CD14-positive monocyte (primary cell): Measurements from ENCODE around the gene CAPNS2. TPM values are rescaled to one million over a fixed set of nuclear protein-coding genes. Genes with fewer than 3 reads are reported as not detected.

ENCODE experiments used
- DNase-seq, 3 donors: peaks; one replicate each; pipeline ENCODE4 v3.0.0-alpha.2; 2011 to 2022
- H2AFZ ChIP-seq: 2 replicates; pipeline ENCODE4 v1.6.0; 2012; ENCODE audit warnings: mild to moderate bottlenecking, low read depth, low read length, inconsistent platforms; ENCODE audit not compliant: insufficient read depth, poor library complexity, severe bottlenecking
- H3K27ac ChIP-seq, 2 donors: 1 replicate in 1 of 2; 2 replicates in 1 of 2; pipeline ENCODE4 v1.5.1; 2012 to 2013; ENCODE audit warnings: low read length in 2 of 2, control low read depth in 1 of 2, inconsistent platforms in 1 of 2, low read depth in 1 of 2, mild to moderate bottlenecking in 1 of 2
- H3K27me3 ChIP-seq, 2 donors: one replicate each; pipeline versions ENCODE4 v1.6.0 to v1.6.1; 2011 to 2013; ENCODE audit warnings: low read length in 2 of 2; ENCODE audit not compliant: control insufficient read depth in 2 of 2, insufficient read depth in 2 of 2
- H3K36me3 ChIP-seq, 2 donors: replicated peaks in 1 of 2; 1 replicate in 1 of 2; 2 replicates in 1 of 2; pipeline versions ENCODE4 v1.5.1 to v1.6.1; 2012 to 2013; ENCODE audit warnings: low read length in 2 of 2, control low read depth in 1 of 2, inconsistent platforms in 1 of 2, mild to moderate bottlenecking in 1 of 2; ENCODE audit not compliant: insufficient read depth in 2 of 2, control insufficient read depth in 1 of 2
- H3K4me1 ChIP-seq, 2 donors: 1 replicate in 1 of 2; 2 replicates in 1 of 2; pipeline versions ENCODE4 v1.5.1 to v1.6.1; 2012 to 2013; ENCODE audit warnings: low read length in 2 of 2, control low read depth in 1 of 2, inconsistent platforms in 1 of 2, mild to moderate bottlenecking in 1 of 2, moderate library complexity in 1 of 2; ENCODE audit not compliant: insufficient read depth in 2 of 2, control insufficient read depth in 1 of 2
- H3K4me2 ChIP-seq: replicated peaks from 2 replicates; pipeline ENCODE3; 2012; ENCODE audit warnings: low read length, moderate library complexity, mild to moderate bottlenecking; ENCODE audit not compliant: poor library complexity, severe bottlenecking; ENCODE audit errors: extremely low read depth
- H3K4me3 ChIP-seq, 3 experiments: fragments of 200-600 bp in 1 of 3; sonication (generic) in 1 of 3; replicated peaks in 1 of 3; 1 replicate in 2 of 3; 2 replicates in 1 of 3; pipeline ENCODE4 v1.5.1; 2011 to 2013; ENCODE audit warnings: low read length in 3 of 3, mild to moderate bottlenecking in 3 of 3, control low read depth in 2 of 3, low read depth in 2 of 3, inconsistent platforms in 1 of 3, moderate library complexity in 1 of 3
- H3K79me2 ChIP-seq: 2 replicates; pipeline ENCODE4 v1.6.0; 2012; ENCODE audit warnings: mild to moderate bottlenecking, control low read depth, inconsistent platforms, low read length, moderate library complexity; ENCODE audit not compliant: insufficient read depth
- H3K9ac ChIP-seq: 2 replicates; pipeline ENCODE4 v1.6.0; 2017; ENCODE audit warnings: low read length, mild to moderate bottlenecking; ENCODE audit not compliant: insufficient read depth, poor library complexity, severe bottlenecking
- H3K9me3 ChIP-seq, 2 donors: replicated peaks in 1 of 2; 1 replicate in 1 of 2; 2 replicates in 1 of 2; pipeline versions ENCODE4 v1.5.1 to v1.6.1; 2012 to 2013; ENCODE audit warnings: low read length in 2 of 2, control low read depth in 1 of 2; ENCODE audit not compliant: control insufficient read depth in 1 of 2, insufficient read depth in 1 of 2
- H4K20me1 ChIP-seq: 2 replicates; pipeline ENCODE4 v1.6.0; 2012; ENCODE audit warnings: mild to moderate bottlenecking, low read length, control low read depth, moderate library complexity; ENCODE audit not compliant: insufficient read depth
- H3K27ac Mint-ChIP-seq, 7 donors: one replicate each; pipeline ENCODE4 v1.8.0; 2020; ENCODE audit warnings: mild to moderate bottlenecking in 7 of 7, mixed read lengths in 7 of 7, moderate library complexity in 6 of 7, inconsistent platforms in 2 of 7
- H3K27me3 Mint-ChIP-seq, 3 donors: one replicate each; pipeline ENCODE4 v1.8.0; 2021 to 2022; ENCODE audit warnings: low read depth in 3 of 3, mild to moderate bottlenecking in 3 of 3, mixed read lengths in 3 of 3, moderate library complexity in 3 of 3, inconsistent platforms in 1 of 3
- H3K36me3 Mint-ChIP-seq, 2 donors: one replicate each; pipeline ENCODE4 v1.8.0; 2020; ENCODE audit warnings: mixed read lengths in 2 of 2, inconsistent platforms in 1 of 2, mild to moderate bottlenecking in 1 of 2
- H3K4me1 Mint-ChIP-seq: one replicate; pipeline ENCODE4 v1.8.0; 2020; ENCODE audit warnings: mild to moderate bottlenecking, mixed read lengths
- H3K4me3 Mint-ChIP-seq, 2 donors: one replicate each; pipeline ENCODE4 v1.8.0; 2020; ENCODE audit warnings: mild to moderate bottlenecking in 2 of 2, mixed read lengths in 2 of 2, moderate library complexity in 1 of 2
- H3K9me3 Mint-ChIP-seq, 7 donors: one replicate each; pipeline ENCODE4 v1.8.0; 2020 to 2022; ENCODE audit warnings: mixed read lengths in 7 of 7, mild to moderate bottlenecking in 6 of 7, moderate library complexity in 6 of 7, inconsistent platforms in 2 of 7
- CTCF ChIP-seq: fragments of 200-600 bp; IDR thresholded peaks from one replicate; pipeline ENCODE4 v1.8.0; 2022; ENCODE audit warnings: antibody characterized with exemption, mild to moderate bottlenecking
- WGBS: methylation state at CpG from one replicate; pipeline ENCODE4 v1.1.5; 2013; ENCODE audit warnings: missing lambda C conversion rate; ENCODE audit not compliant: insufficient coverage; 5-methylcytosine and 5-hydroxymethylcytosine counted together
- intact Hi-C, 2 donors: fragments of 100-400 bp; cut with micrococcal nuclease; formaldehyde crosslinking; loops; one replicate each; pipeline versions ENCODE4 v1.15.0 to v1.15.1; 2023
- polyA plus RNA-seq, 3 donors: library from polyadenylated mRNA; depleted of rRNA in 1 of 3; unstranded in 2 of 3; stranded (reverse) in 1 of 3; fragments of 300-500 nt in 2 of 3; fragments of >200 nt in 1 of 3; fragmentation: Illumina TruSeq in 2 of 3; gene quantifications; 1 replicate in 2 of 3; 2 replicates in 1 of 3; pipeline ENCODE4 v1.2.3, GENCODE V29; 2012 to 2021

Gene CAPNS2
- polyA plus RNA-seq, 3 donors: 0.17 to 0.35 TPM; not detected in 1

DNA sequence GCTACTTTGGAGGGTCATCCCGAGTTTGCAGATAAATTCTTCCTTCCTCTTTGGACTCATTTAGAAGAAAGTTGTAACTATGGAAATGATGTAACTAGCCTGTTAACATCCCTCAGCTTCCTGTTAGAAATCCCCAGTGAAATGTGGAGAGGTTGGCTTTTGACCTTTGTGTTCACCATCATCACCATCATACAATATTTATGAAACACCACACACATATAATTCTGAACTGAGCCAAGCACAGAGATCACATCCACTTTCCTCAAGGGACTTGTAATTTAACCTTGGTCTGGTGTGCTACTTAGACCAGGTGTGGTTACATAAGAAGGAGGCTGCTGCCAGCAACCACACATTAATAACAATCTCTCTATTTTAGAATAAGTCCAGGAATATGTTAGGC lies 2.5 kb downstream of the CAPNS2 start:
- Mint-ChIP-seq H3K36me3 (peaks cover 13 to 21% of the 10 kb centered on the region in 2 donors), H3K9me3 (no peaks in the 10 kb centered on the region), H3K27me3 (no peaks in the 10 kb centered on the region), H3K4me1 (peaks cover 58% of the 10 kb centered on the region), H3K4me3 (peak overlapping the region in 1 of 2 donors; percentile 1), H3K27ac (peak overlapping the region; percentile 78 to 95 (median 83))
- H3K9ac ChIP-seq: no peak overlapping the region
- H3K4me2 ChIP-seq: peak overlapping the region; percentile 56
- peaks cover 0 to 9% of the 10 kb centered on the region in 2 donors for H3K36me3 ChIP-seq
- H3K79me2 ChIP-seq: peaks cover 5% of the 10 kb centered on the region
- no peaks in the 10 kb centered on the region for H3K27me3 ChIP-seq
- TF ChIP-seq CTCF: no peak
- peak; percentile 42 to 80 (median 51) for DNase-seq
- peaks cover 3% of the 10 kb centered on the region for H4K20me1 ChIP-seq
- intact Hi-C loops: no loop called here
- no CpG with 5 or more reads among the region's 1 CpG for WGBS
- H3K4me1 ChIP-seq: peaks cover 47 to 58% of the 10 kb centered on the region in 2 donors
- no peak overlapping the region for H2AFZ ChIP-seq
- H3K4me3 ChIP-seq: peak overlapping the region in 1 of 3 experiments; percentile 34
- H3K9me3 ChIP-seq: no peaks in the 10 kb centered on the region
- peak overlapping the region; percentile 8 to 65 for H3K27ac ChIP-seq

- H3K36me3 Mint-ChIP-seq: peaks cover 13 to 18% of the 10 kb centered on the region in 2 donors
- Histone ChIP-seq H3K4me2 (no peak overlapping the region), H3K27me3 (no peaks in the 10 kb centered on the region), H3K27ac (no peak overlapping the region), H3K79me2 (peaks cover 5% of the 10 kb centered on the region), H3K36me3 (peaks cover 0 to 9% of the 10 kb centered on the region in 2 donors), H3K4me1 (peaks cover 51 to 59% of the 10 kb centered on the region in 2 donors), H3K4me3 (no peak overlapping the region), H3K9ac (no peak overlapping the region), H2AFZ (no peak overlapping the region), H3K9me3 (no peaks in the 10 kb centered on the region), H4K20me1 (peaks cover 3% of the 10 kb centered on the region)
- peaks cover 58% of the 10 kb centered on the region for H3K4me1 Mint-ChIP-seq
- intact Hi-C loops: no loop called here
- no peak for TF ChIP-seq CTCF
- no CpG with 5 or more reads among the region's 5 CpGs for WGBS
- no peak for DNase-seq
- no peaks in the 10 kb centered on the region for H3K27me3 Mint-ChIP-seq
- H3K9me3 Mint-ChIP-seq: no peaks in the 10 kb centered on the region
- no peak overlapping the region for H3K27ac Mint-ChIP-seq
- no peak overlapping the region for H3K4me3 Mint-ChIP-seq
Measured at GRCh38 chr16:55570159-55570558, 3.7 kb downstream of the CAPNS2 start.
